Fibroblast of the conjunctiva (primary cell): Measurements from ENCODE around the gene METTL21C.

Experiments
- DNase-seq: peaks from one replicate; pipeline ENCODE4 v3.0.0-alpha.2; 2010; ENCODE audit warnings: low read depth

METTL21C gene

DNA sequence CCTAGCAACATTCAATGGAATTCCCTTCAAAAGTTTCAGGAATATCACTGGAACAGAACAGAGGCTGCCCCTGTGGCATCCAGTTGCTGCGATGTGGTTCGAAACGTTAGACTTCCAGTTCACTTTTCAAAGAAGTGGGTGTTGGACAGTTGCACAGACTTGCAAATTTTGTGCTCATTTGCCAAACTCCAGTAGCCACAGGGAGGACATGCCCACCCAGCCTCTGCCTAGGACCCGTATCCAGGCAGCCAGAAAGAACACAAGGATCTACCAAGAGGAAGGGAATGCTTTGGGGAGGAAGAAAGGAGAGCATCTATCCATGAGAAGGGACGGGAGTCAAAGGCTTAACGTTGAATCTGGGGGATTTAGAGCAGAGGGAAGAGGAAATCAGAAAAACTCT, at the start of gene METTL21C:
Gene METTL21C, minus strand, starts transcription at position 108 of the 400 bp plus-strand sequence. CDS start 546 bp downstream, outside the sequence.
- no peak for DNase-seq

DNA sequence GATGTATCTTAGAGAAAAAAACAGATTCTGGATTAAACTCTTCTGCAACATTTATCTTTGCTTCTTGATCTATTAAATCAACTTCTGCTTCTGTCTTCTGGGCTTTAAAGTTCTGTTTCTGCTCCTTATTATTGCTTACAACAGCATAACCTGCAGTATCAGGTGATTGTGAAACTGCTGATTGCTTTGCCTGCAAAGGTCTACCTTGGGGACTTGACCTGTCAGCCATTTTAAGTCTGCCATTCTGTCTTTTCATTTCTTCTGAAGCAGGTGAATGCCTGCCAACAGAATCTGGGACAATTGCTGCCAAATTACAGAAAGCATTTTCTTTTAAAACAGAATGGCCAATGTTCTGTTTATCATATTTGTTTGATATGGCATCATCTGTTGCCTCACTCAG, 47.7 kb upstream of the METTL21C start:
- DNase-seq, result no peak

DNA sequence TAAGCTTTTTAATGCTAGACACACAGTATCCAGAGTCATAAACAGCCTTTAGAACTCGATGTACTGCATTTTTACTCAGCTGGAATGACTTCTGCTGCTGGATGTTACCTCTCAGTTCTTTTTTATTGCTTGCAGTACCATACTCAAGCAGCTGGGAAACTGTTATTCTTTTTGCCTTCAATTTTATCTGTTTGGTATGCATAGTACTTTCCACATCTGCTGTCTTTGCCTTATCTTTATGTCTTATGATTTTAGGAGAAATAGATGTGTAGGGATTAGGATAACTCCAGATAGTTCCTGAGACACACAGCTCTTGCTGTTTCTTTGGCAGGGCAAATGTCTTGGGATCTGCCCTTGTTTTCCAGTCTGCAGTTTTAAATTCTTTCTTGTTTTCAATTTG, 47.3 kb upstream of the METTL21C start:
- no peak for DNase-seq

DNA sequence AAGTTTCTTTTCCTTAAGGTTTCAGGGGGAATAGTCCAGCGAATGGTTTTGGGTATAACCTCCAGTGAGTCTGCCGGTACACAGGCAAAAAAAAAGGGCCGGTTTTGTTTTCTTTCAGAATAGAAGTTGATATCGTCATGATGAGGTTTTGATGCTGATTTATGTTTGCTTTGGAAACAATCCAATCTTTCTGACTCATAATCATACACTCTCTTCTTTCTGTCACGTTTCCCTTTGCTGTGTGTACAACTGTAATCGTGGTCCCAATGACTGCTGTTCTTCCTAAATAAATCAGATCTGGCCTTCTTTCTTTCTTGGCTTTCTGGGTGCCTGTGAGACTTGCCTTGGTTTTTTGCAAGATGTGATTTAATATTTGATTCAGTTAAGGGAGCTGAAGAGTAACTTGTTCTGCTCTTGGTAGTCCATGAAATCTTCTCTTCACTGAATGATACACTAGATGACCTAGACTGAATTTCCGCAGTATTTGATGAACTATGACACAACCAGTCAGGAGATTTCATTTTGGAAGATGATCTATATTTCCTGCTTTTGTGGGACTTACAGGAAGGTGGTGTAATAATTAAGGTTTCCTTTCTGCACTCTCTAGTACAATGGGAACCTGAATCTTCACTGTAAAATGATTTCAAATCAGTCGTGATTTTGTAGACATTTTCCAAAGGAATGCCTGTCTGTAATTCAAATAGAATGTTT, 34.9 kb upstream of the METTL21C start:
- DNase-seq, result peak; percentile 66

DNA sequence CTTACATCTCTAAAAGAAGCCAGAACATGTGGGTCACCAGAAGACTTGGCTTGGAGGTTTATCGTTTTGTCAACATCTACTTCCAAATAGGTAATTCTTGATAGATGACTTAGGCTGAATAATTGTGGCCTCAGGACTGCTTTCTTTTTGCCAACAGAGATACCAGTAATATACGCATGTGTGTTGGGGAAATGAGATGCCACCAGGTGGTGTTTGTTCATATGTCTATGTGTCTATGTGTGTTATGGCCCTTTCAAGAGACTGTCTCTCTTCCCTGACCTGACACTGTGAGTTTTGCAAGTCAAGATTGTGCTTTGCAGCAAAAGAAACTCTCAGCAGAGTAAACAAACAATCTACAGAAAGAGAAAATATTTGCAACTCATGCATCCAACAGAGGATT, 31.6 kb upstream of the METTL21C start:
- no peak for DNase-seq

DNA sequence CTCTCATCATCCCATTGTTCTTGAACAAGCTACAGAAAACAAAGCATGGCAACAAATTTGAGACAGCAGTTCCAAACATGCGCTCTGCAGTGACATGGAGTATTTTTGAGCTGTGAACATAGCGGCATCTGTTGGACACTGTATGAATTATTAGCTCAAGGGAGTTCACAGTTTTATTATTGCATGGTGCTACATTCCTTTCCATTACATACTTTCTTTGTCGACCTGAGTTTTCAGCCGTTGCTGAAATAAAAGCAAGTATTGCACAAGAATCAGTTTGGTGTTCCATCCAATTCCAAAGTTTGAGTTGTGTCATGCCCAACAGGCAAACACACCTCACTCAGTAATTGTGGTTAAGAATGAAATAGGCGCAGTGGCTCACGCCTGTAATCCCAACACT, 30.1 kb upstream of the METTL21C start:
- peak; percentile 63 for DNase-seq

DNA sequence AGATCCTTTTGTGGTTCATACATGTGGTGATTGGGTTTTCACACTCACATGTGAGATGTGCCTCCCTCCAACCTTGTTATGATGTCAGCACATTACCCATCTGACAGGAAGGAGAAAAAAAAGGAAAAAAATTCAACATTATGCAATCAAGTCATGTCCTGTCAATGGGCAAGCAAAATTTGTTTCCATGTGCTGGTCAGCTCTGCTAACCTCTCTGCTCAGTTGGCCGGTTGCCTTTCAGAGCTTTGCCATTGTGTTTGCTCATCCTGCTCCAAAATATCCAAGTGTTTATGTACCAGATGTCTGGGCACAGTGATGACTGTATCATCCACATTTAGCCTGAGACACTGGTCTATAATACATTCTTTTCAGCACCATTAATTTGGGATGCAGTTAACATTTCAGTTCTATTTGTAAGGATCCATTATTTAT, 27.0 kb upstream of the METTL21C start:
- DNase-seq, result peak; percentile 73

DNA sequence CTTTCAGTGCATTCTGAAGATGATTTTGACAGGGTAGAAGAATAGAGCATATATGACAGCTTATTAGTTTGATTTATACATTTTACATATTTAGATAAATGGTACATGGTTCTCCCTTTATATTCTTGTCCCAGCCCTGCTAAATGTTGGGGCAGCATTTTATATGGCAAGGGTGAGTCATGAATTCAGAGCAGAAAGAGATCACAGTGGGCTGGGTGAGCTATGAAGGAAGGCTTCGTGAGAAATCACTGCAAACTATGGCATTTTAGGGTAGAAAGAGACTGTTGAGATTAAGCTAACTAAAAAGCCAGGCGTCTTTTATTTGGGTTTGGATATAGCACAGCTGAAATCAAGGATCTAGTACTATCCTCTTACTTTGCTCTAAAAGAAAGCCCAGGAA, 23.9 kb upstream of the METTL21C start:
- DNase-seq, result no peak

DNA sequence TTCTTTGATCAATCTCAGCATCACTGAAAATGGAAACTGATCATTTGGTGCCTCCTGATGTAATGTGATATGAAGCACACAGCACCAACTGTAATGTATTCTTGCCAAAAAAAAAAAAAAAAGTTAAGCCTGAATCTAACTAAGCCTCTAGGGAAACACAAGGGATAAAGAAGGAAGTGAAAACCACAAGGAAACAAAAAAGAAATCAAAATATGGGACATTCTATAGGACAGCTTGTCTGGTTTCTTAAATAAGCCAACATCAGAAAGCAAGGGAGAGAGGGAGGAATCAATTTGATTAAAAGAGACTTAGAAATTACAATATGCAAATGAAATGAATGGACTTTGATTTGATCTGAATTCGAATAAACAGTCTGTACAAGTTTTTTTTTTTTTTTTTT, 20.6 kb upstream of the METTL21C start:
- DNase-seq, result no peak

DNA sequence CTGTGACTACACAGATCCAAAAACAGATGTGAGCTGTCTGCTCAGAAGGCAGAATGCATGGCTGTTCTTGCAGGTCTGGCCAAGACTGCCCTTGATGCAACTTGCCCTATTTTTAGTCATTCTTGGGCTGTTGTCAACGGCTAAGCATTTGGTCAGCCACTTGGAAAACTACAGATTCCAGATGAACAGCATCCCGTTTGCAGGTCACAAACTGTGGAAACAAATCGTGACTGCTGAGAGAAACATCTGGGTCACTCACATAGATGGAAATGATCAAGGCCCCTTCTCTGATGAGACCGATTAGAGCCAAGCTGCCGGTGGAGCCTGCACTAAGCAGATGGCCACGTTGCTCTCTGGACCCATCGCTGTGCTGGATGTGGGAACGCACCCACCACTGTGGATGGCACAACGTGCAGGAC, 15.4 kb upstream of the METTL21C start:
- DNase-seq, result no peak

DNA sequence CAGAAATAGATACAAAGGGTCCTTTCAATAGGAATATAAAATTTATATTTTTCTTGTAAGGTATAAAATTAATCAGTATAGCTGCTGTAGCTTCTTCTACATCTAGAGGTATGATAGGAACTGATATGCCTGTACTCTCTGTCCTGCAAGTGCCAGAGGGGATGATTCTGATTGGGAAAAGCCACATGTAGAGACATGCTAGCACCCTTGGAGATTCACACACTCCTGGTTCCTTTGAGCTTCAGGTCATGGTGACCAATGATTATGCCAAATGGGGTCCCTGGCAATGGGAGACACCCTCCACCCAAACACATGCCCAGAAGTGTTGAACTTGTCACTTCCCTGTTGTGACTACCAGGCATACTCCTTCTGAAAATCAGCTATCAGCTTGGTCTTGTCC, 14.7 kb upstream of the METTL21C start:
- DNase-seq, result no peak

DNA sequence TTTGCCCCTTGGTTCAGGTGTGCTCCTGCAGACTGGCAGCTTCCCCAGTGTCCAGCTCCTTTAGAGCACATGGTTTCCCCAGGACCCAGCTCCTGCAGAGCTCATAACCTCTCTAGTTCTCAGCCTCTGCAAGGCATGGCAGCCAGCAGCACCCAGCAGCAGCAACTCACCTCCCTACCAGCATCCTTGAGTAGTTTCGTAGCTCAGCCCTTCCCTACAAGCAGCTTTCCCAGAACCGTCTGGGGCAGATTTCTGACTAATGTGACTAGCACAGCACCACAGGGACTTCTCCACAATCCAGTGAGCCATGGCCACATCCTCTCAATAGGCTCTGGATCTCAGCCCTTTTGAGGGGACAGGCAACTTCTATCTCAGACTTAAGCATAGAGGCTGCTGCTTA, 14.1 kb upstream of the METTL21C start:
- DNase-seq, result no peak

DNA sequence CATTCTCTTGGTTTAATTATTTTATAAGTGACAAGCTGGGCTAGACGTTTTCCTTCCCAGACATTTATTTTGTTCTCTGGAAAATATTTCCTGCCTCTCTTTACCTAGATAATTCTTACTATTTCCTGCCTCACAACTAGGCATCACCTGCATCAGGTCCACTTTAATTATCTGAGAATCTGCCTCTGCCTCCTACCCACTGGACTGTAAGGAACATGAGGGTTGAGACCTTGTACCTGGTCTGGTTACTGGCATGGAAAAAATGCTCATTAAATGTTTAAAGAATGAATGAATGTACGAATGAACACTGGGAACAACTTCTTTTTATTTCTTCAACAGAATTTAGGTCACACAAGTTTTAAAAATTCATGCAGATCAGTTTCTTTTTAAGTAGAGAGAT, 13.4 kb upstream of the METTL21C start:
- no peak for DNase-seq

DNA sequence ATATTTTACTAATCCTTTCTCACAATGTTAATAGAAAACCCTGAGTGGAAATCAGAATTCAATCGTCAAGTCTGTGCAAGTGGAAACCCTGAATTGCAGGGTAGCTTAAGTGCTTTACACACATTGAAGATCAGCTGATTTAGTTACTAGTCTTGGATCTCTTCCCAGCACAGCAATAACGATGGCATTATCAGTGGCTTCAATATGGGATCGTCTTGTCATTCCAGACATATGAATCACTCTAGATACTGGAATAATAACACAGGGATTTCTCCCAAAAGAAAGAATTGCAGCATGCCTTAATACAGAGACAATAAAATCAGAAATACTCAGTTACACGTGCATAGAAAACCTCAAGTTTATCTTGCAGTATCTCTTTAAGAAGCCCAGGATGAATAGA, 12.6 kb upstream of the METTL21C start:
- DNase-seq, result peak; percentile 92

DNA sequence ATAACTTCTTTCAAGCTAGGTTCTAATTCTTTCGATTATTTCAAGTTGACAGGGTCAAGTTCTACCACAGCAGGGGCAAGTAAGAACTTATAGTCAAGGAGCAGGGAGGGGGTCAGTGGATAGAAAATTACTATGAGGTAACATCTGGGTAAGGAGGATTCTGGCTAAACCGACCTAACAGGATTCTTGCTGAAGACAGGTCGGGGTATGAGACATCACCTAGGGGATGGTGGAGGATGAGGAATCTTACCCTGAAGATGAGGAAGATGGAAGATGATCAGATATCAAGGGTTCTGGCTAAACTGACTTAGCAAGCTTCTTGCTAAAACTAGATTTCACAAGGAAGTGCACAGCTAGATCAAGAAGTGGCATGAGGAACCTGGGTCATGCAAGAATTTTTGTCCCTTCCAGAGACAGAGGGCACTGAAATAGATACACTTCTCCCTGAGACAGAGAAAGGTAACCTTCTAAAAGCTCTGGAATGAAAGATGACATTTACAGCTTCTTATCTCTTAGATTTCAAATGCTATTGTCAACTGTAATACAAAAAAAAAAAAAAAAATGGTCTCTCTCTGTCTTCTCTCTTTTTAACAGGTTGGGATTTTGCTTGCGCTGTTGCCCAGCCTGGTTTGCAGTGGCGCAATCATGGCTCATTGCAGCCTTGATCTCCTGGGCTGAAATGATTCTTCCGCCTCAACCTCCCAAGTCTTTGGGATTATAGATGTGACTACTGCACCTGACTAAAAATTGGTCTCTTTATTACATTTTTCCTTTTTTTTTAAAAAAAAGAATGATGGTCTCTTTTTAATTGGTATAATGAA, 9.6 kb upstream of the METTL21C start:
- no peak for DNase-seq

DNA sequence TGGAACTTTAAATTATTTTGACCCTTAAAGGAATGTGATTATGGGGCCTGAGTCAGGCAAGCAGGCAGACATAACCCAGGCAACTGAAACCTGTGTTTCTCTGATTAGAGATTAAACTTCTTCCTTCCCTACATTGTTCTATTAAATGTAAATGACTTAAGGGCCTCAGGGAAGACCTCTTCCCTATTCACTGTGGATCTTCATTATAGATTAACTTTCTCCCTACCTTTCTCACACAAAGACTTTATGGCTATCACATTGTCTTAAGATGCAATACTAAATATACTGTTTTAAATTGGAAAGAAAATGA, 8.8 kb upstream of the METTL21C start:
- no peak for DNase-seq

DNA sequence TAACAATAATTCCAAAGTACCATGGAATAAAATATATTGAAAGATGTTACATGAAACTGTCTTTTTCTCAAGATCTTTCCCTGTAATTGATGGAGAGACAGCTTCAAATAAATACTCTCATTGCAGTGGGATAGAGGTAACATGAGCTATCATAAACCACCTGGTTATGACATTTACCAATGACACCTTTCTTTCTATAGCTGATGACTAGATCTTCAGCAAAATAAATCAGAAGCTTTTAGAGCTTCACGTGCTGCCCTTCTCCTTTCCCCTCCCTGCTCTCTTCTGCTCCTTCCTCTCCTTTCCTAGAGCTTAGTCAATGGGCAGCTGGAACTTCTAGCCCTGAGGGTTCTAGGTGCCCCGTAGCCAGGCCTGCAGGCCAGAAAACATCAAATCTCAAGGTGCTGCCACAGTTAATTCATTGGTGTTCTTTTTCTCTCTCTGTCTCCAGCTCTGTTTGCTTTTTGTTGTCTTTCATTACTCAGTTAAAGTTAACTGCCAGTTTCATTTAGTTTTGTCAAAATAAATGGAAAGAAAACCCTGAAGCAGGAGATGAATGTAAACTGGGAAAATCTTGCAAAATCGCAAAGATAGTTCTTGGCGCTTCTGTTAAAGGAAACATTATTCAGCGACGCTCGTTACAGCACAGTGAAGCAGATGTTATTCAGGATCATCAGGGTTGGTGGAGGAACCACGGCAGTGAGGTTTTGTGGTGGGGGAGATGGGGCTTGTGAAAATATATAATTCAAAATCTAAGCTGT, 8.3 kb upstream of the METTL21C start:
- no peak for DNase-seq

DNA sequence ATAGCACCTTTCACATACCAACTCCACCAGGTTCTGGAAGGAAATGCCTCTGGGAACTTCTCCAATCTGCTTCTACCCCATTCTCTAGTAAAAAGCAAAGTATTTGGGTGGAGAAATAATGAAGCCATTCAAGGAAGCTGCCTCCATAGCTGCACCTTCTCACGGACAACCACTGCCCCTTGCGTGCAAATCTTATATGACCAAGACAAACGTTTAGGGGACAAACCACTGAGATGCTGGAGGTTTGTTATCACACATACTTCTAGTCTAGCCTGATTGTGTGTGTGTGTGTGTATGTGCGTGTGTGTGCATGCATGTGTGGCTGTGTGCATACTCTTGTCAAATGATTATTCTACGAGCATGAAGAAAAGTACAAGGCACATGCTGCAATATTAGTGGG, 6.5 kb upstream of the METTL21C start:
- DNase-seq, result no peak

DNA sequence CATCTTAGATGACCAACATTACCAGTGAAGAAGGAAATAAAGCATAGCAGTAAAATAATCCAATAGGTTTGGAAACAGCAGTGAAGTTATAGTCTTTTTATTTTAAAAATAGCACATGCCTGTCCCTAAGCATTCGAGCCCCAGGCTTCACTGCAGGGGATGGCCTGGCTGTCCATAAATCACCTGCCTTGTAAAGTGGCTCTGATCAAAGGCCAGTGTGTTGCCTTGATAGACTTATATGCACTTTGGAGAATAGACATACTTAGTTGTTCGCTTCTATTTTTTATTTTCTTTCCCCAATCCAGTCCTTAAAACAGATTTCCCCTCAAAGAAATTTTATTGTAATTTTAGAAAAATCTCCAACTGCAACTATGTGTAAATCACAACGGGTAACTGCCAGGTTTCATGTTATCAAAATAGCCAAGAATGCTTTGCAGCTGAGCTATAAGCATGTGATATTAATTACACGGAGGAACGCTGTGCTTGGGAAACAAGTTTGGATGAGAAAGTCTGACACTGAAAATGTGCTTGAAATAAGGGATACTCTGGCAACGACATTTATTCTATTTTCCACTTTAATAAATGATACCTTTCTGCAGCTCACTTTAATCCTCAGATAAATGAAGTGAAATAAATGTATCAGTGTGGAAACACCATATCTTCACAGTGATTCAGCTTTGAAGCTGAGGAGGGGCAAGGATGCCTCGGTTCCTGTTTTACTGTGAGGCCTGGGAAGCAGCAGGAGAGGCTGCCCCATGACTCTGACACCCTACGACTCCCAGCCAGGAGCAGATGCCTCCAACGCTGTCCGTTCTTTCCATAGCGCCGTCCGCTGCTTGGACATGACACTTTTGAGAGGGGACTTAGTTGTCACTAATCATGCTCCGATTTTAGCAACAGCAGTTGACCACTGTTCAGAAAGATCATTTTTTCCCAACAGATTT, 5.5 kb upstream of the METTL21C start:
- no peak for DNase-seq

DNA sequence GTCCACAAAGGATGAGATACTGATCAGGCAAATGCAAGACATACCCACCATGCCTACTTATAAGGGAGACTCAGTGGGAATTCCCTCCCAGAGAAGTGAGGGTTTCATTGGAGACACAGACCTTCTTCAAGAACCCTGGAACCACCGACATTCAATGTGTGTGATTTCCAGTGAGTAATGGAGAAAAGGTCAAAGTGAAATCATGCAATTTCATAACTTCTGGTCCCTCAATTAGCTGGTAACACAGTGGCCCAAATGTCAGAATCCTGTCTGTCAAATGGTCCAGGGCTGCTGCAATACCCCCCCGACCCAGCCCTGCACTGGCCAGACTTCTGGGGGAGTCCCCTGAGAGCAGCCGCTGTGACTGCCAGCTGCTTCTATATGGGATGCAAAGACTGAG, 4.7 kb upstream of the METTL21C start:
- no peak for DNase-seq

DNA sequence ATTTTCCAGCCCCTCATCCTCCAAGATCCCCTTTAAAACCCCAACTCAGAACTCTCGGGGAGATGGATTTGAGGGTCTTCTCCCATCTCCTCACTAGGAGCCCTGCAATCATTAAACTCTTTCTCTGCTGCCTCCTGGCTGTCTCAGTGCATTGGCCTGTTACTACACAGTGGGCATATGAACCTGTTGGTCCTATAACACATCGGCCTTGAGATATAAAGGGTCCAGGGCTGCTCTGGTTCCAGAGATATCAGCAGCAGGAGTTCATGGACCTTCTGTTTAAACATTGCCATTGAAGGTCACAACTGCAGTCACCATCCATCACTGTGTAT, 3.8 kb upstream of the METTL21C start:
- no peak for DNase-seq
